Retina (tissue), 1 donor: ENCODE measurements around the gene LYPD4.
"Not testable (repeated sequence)": the region's sequence is repeated elsewhere in the genome, so short reads cannot be mapped to it uniquely, and the experiment has no call there.

ENCODE experiments used
- DNase-seq: peaks from one replicate; pipeline ENCODE4 v3.0.0-alpha.2; 2016

LYPD4 gene, protein sequence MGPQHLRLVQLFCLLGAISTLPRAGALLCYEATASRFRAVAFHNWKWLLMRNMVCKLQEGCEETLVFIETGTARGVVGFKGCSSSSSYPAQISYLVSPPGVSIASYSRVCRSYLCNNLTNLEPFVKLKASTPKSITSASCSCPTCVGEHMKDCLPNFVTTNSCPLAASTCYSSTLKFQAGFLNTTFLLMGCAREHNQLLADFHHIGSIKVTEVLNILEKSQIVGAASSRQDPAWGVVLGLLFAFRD

DNA sequence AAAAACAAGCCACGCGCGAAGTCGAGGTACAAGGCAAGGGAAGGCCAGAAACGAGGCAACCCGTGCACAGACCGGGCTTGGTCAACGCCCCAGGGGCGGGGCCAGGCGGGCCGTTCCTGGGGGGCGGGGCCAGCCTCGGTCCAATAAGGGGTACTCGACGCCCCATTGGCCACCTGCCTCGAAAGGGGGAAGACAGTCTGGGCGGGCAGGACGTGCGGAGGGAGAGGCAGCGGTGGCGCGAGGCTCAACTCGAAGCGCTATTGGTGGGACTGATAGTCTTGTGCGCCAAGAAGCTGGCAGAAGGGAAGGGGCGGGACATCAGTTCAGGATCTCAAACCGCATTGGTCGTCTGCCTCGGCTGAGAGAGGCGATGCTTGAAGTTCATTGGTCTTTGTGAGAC lies at the start of gene LYPD4:
TSS of gene LYPD4 (minus strand) at position 83 of the 400 bp plus-strand sequence. CDS start 5,398 bp downstream, outside the sequence.
- DNase-seq, result no peak

DNA sequence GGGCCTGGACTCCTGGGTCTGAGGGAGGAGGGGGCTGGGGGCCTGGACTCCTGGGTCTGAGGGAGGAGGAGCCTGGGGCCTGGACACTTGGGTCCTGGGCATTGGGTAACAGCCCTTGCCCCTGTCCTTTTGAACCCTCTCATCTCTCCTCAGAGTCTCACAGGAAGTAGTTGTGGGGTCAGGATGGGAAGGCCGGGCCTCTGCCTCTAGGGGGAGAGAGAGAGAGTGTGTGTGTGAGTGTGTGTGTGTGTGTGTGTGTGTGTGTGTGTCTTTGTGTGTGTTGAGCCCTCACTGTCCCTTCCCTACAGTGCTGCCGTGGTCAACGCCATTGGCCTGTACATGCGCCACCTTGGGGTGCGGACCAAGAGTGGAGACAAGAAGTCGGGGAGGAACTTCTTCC lies 49.4 kb upstream of the LYPD4 start:
- no peak for DNase-seq

DNA sequence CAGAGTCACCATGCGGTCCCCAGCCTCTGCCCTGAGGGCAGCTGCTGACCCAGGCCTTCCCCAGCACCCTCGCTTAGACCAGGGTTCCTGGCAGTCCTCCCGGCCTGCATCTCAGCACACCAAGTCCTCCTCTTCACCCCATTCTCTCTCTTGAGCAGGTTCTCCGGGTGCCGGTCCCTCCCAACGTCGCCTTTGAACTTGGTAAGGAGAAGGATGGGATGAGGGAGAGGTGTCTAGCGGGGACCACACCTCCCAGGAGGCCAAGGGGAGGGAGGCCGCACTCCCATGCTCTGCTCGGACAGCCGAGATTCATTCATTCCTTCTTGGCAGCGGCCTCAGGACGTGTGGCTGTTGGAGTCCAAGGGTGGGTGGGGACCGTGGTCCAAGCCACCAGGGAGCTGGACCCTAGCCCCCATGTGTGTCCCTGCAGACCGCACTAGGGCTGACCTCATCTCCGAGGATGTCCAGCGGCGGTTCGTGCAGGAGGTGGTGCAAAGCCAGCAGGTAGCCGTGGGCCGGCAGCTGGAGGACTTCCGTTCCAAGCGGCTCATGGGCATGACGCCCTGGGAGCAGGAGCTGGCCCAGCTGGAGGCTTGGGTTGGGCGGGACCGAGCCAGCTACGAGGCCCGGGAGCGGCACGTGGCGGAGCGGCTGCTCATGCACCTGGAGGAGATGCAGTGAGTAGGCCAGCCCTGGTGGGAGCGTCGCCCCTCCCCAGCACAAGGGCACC lies 47.9 kb upstream of the LYPD4 start:
- DNase-seq, result no peak

DNA sequence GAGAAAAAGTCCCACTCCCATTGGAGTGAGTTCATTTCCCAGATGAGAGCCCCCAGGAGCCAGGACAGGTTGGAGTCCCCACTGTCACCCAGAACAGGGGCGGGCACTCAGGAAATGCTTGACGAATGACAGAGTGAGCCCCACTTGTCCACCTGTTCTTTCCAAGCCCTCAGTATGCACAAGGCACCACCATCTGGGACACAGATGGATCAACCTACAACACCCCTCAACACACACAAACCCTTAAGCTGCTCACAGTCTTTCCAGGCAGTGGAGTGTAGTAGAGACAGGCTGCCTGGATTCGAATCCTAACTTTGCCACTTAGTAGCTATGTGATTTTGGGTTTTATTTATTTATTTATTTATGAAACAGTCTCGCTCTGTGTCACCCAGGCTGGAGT lies 46.5 kb upstream of the LYPD4 start:
- no peak for DNase-seq

DNA sequence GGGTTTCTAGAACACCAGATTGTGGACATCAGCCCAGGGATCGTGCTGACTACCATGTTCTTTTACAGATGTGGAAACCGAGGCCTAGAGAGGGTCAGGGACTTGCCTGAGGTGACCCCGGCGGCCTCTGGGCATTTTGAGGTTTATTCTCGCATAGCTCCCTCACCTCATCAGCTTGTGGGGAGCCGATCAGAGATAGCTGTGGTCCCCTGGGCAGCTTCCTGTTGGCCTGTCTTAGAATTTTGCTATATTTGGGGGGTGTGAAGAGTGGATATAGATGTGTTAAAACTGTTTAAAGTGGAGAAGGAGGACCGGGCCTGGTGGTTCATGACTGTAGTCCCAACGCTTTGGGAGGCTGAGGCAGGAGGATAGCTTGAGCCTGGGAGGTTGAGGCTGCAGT lies 45.4 kb upstream of the LYPD4 start:
- DNase-seq, result no peak

DNA sequence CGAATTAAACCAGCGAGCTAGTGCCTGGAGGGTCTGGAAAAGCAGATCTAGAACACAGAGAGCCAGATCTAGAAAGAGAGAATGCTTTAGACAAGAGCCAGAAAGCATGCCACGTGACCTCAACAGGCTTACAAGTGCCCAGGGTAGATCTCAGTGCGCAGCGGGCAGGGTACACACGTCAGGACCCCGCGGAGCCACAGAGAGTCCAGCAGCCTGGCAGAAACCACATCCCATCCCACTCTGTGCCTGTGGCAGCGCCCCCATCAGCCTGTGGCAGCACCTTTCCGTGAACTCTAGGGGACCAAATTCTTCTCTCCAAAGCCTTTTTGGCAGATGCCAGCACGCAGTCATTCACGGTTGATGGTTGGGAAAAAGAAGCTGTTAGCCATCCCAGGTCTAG lies 44.4 kb upstream of the LYPD4 start:
- no peak for DNase-seq

DNA sequence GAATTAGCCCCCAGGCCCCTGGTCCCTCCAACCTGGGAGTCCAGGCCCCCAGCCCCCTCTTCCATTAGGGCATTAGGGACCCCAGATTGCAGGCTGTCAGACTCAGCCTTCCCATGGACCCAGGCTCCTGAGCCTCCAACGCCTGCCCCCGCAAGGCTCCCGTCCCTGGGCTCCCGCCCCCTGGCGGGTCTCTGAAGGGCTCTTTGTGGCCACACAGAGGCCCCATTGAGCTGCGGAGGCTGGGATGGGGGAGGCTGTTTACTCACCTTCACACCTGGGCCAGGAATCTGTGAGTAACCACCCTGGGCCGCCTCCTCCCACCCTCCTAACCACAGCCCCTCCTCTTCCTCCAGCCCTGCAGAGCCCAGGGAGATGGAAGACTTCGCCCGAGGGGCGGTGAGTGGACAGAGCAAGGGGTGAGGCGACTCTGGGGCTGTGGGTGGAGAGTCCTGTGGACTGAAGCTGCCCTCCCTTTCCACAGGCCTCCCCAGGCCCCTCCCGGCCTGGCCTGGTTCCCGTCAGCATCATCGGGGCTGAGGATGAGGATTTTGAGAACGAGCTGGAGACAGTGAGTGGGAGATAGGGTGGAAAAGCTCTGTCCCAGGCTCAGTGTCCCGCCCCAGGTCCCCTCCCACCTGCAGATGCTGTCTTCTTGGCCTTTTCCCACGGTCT lies 43.4 kb upstream of the LYPD4 start:
- no peak for DNase-seq

DNA sequence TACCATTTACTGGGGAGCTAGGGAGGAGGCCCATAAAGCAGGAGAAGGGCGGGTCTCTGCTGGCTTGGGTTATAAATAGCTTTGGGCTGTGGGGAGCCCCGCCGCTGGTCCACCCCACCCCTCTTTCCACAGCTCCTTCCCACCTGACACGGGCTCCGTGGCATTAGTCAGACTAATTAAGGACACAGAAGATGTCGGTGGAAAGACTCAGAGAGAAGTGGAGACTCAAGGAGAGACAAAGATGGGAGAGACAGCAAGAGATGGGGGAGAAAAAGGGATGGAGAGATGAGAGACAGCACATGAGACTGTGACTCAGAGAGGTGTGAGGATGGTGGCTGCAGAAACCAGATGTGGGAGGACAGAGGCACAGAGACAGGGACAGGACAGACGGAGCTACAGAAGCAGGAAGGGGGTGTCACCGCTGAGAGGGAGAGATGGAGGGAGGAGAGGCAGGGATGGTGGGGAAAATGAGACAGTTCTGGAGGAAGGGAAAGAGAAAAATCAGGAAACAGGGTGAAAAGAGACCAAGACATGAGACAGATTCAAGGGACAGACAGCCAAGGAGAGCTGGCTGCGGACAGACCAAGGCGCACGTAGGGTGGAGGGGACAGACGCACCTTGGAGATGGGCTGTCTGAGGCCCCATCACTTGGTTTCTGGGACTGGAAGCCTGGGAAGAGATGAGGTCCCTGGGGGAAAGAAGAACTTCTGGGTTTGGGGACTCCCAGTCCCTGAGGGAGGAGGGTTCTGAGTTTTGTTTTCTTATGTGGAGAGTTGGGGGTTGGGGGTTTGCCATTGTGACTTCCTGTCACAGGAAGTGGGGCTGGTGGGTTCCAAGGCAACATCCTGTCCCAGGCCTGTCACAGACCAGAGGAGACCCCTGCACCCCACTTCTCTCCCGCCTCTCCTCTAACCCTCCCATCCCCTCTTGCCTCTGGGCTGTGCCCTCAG lies 42.6 kb upstream of the LYPD4 start:
- DNase-seq, result no peak

DNA sequence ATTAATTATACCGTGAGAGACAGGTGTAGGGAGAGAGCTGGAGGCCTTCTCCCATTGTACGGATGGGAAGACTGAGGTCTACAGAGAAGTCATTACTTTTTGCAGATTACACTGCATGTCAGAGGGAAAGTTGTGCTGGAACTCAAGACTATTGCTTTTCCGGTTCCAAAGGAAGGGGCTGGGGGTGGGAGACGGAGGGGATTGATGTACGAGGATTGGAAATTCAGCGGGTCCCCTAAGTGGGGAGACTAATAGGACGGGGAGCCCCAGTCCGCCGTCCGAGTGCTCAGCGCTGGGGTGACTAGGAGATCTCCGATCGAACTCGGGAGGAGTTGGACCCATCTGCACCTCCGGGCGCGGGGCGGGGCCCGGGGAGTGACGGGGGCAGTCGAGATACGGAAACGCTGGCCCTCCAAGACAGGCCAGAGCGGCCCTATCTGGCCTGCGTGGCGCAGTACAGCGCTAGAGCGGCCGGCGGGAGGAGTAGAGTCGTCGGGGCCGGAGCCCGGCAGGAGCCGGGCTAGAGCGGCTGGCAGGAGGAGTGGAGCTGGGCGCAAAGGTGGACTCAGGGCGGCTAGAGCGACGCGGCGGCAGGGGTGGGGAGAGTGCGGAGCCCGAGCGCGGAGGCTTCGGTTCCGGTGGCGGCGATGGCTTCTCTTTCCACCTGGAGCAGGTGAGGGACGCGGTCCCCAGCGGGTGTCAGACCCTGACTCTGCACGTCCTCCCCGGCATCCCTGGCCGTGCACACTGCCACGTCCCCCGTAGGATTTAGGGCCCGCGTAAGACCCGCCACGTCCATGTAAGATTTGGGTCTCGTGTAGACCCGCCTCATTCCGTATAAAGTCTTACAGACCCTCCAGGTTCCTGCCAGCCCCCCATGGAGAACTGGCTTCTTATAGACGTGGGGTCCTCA lies 39.6 kb upstream of the LYPD4 start:
- DNase-seq, result peak; percentile 98

DNA sequence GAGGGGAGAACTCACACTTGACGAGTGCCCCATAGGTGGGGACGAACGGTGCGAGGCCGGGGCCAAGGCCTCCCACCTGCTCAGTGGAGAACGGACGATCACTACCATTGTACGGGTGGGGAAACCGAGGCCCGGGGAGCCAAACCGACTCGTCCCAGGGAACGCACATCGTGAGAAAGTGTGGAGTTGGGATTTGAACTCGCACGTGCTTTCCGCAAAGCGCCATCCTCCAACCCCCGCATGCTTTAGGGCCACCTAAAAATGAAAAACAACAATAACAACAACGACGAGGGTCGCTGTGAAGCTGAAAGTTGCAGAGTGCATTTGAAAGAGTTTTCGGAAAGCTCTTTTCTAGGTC lies 39.0 kb upstream of the LYPD4 start:
- DNase-seq, result no peak

DNA sequence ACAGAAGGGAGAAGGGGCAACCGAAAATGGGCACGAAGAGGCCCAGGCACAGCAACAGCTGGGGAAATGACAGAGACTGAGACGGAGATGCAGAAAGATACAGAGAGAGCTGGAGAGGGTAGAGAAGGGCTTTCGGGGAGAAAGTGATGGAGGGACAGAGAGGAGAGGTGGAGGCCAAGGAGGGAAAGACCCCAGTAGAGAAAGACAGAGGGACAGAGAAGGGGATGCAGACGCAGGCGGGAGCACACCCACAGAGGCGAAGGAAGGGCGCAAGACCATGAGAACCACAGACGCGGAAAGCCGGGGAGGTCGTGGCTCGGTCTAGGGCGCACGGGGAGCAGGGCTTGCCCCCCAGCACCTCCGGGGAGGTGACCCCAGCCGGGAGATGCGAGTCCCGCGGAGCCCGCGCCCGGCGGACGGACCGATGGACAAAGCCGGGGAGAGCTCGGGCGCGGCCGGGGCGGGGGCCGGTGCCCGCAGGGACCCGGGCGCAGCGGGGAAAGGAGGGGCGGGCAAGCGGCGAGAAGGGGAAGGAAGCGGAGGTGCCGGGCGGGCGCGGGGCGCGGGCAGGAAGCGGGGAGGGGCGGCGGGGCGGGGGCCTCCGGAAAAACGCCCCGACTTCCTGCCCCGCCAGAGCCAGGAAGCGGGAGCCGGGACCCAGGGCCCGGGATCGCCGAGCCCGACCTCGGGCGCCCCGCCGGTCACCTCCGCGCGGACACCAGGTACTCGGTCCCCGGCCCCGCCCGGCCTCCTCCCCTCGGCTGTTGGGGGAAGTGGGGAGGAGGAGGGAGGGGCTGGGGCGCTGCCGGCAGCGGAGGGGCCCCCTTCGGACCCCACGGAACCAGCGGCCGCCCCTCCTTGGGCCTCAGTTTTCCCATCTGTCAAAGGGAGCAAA lies 38.3 kb upstream of the LYPD4 start, which contains the start of gene ARHGEF1:
TSS of gene ARHGEF1 (plus strand) at position 617 of the 895 bp plus-strand sequence. CDS start 4,899 bp downstream, outside the sequence.
- DNase-seq, result peak; percentile 44

DNA sequence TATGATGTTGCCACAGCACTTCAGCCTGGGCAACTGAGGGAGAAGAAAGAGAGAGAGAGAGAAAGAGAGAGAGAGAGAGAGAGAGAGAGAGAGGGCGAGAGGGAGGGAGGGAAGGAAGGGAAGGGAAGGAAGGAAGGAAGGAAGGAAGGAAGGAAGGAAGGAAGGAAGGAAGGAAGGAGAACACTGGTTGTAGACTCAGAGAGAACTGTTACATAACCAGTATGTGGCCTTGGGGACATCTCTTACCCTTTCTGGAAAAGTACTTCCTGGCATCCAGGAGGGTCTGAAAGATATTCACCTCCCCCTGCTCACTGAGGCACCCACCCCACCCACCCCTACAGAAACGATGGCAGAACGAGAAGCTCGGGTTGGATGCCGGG lies 35.8 kb upstream of the LYPD4 start:
- no peak for DNase-seq

DNA sequence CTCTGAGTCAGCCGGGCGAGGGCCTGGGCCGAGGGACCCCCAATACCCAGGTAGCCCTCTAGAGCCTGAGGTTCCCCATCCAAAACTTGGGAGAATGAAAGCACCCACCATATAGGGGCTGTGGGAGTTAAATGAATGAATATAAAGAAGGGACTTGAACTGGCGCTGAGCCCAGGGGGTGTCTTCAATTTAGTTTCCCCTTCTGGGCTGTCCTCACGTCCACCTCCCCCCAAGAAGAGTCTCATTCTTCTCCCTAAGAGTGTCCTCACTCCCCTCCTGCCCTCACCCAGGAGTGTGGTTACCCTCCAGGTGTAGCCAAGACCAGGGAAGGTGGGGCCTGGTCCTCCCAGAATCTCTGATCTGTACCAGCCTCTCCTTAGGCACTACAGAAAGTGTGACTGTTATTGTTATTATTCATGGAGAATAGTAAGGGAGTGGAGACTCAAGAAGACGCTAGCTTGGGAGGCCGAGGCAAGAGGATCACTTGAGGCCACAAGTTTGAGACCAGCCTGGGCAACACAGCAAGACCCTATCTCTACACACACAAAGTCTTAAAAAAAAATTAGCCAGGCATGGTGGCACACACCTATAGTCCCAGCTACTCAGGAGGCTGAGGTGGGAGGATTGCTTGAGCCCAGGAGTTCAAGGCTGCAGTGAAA lies 35.3 kb upstream of the LYPD4 start:
- DNase-seq, result no peak

DNA sequence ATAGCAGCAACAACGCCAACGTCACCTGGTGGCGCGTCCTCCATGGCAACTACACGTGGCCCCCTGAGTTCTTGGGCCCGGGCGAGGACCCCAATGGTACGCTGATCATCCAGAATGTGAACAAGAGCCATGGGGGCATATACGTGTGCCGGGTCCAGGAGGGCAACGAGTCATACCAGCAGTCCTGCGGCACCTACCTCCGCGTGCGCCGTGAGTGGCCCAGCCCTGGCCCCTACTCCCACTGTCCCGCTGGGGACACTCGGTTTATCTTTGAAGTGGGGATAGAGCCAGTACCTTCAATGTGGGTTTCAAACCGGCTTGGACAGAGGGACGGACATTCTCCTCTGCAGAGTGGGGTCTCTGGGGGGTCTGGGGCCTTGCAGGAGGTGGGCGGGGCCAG lies 34.6 kb upstream of the LYPD4 start:
- DNase-seq, result no peak

DNA sequence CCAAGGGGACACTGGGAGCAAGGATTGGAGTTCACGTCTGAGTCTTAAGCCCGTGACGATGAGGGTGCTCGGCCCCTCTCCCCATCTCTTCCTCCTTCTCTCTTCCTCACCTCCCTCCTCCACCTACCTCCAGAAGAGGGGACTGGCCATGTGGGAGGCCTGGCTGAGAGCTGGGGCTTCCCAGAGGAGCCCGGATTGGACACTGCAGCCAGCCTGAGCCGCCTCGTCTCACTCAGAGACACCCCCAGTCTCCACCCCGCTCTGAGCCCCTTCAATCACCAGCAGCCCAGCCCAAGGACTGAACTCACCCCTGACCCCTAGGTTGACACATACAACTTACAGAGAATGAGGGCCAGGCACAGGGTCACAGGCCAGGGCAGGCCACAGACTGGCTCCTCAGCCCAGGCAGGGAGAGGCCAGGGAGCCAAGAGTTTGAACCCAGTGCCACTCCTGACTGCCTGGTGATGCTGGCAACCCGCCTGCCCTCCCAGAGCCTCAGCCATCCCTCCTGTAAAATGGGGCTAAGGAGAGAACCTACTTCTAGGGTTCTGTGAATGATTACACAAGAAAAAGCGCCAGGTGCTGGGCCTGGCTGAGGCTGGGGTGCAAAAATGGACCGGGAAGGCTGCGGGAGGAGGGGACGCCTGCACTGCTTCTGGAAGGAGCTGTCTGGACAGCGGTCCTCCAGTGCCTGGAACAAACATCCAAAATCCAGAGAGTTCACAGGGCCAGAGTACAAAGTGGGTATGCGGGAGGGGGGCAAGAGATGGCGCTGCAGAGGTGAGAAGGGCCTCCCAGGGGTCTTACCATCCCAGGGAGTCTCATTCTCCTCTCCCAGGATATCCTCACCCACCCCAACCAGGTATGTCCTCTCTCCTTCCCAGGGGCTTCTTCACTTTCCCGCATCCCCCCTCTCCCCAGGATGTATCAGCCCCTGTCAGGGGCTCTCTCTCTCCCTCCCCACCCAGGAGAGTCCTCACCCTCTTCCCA lies 33.7 kb upstream of the LYPD4 start:
- DNase-seq, result no peak

DNA sequence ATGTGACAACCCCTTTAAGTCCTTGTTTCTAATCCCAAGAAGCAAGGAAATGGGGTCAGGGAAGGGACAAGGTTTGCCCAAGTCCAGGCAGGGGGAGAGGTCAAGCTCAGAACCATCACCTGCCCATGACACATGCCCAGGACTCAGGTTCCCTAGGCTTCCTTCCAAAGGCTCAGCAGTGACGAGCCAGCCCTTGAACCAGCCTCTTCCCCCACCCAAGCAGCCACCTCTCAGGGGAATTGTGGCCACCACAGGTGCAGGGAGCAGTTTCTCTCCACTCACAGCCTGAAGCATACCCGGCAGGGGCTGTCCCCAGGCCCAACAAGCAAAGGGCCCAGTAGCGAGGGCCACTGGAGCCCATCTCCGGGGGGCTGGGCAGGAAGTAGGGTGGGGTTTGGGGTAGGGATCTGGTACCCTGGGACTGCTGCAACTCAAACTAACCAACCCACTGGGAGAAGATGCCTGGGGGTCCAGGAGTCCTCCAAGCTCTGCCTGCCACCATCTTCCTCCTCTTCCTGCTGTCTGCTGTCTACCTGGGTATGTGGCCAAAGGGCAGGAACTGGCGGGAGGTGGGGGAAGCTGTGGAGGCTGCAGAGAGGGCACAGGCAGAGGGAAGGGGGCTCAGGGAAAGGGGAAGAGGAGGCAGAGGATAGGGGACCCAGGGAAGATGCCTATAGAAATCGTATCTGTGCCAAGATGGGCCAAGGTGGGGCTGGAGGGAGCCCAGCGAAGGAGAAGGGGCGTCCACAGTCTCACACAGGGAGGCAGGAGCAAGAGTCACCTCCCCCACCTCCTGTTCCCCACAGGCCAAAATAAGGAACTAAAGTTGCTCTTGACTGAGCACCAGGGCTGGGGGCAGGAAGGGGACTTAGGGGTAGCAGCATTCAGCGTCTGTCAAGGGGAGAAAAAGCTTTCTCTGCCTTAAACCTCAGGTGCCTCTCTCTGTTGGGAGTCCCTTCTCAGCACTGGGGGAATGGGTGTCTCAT lies 32.7 kb upstream of the LYPD4 start, which contains the start of gene CD79A:
TSS of gene CD79A (plus strand) at position 433 of the 986 bp plus-strand sequence. CDS start at position 459, 26 bp downstream.
- no peak for DNase-seq

DNA sequence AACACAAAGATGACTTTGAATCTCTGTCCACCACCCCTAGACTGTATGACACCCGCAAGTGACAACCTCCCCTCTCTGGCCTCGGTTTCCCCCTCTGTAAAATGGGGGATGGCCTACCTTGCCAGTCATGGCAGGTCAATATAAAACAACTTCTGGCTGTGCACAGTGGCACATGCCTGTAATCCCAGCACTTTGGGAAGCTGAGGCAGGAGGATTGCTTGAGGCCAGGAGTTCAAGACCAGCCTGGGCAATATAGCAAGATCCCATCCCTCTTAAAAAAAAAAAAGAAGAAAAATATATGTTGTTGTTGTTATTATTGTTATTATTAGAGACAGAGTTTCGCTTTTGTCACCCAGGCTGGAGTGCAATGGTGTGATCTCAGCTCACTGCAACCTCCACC lies 31.5 kb upstream of the LYPD4 start:
- not testable (repeated sequence) for DNase-seq
